ENCODE data around the gene TAOK3. TPM values are rescaled to one million over a fixed set of nuclear protein-coding genes. Genes with fewer than 3 reads are reported as not detected.
"Not testable (repeated sequence)": the region's sequence is repeated elsewhere in the genome, so short reads cannot be mapped to it uniquely, and the experiment has no call there.

Gene TAOK3
- total RNA-seq, result 8.8 and 10.4 TPM in 2 replicates

- peak within 1 kb of the TSS; percentile 83 for H3K4me3 ChIP-seq (ENCODE audit: low read depth, low read length)
- peak; percentile 82 for DNase-seq (ENCODE audit: low read depth)
- no peak for TF ChIP-seq CTCF (conservative IDR thresholded peaks at IDR 0.05; ENCODE audit: low read depth, low read length)
These were observed at the start of gene TAOK3 for GRCh38 chr12:118372541-118373495. TSS of gene TAOK3 (minus strand) at chr12:118372907. CDS start at chr12:118255567, 117,340 bp downstream.

- no peak for TF ChIP-seq CTCF (conservative IDR thresholded peaks at IDR 0.05; ENCODE audit: low read depth, low read length)
- no peak for DNase-seq (ENCODE audit: low read depth)
- H3K4me3 ChIP-seq (ENCODE audit: low read depth, low read length), result no peak overlapping the region
These were observed 48.0 kb upstream of the TAOK3 start for GRCh38 chr12:118420673-118421072.

- TF ChIP-seq CTCF (conservative IDR thresholded peaks at IDR 0.05; ENCODE audit: low read depth, low read length), result no peak
- DNase-seq (ENCODE audit: low read depth), result peak; percentile 13
- H3K4me3 ChIP-seq (ENCODE audit: low read depth, low read length), result no peak overlapping the region
These were observed 45.8 kb upstream of the TAOK3 start for GRCh38 chr12:118418385-118419057.

GRCh38 chr12:118417942-118418341 lies 45.2 kb upstream of the TAOK3 start:
- DNase-seq (ENCODE audit: low read depth), result no peak
- no peak for TF ChIP-seq CTCF (conservative IDR thresholded peaks at IDR 0.05; ENCODE audit: low read depth, low read length)
- H3K4me3 ChIP-seq (ENCODE audit: low read depth, low read length), result no peak overlapping the region

- H3K4me3 ChIP-seq (ENCODE audit: low read depth, low read length), result no peak overlapping the region
- TF ChIP-seq CTCF (conservative IDR thresholded peaks at IDR 0.05; ENCODE audit: low read depth, low read length), result no peak
These were observed 37.1 kb upstream of the TAOK3 start for GRCh38 chr12:118409834-118410233.

GRCh38 chr12:118408241-118408640 lies 35.5 kb upstream of the TAOK3 start:
- DNase-seq (ENCODE audit: low read depth); H3K4me3 ChIP-seq (ENCODE audit: low read depth, low read length): not testable (repeated sequence)

More at GRCh38 chr12:118409834-118410233, 37.1 kb upstream of the TAOK3 start:
- no peak for DNase-seq (ENCODE audit: low read depth)

- TF ChIP-seq CTCF (conservative IDR thresholded peaks at IDR 0.05; ENCODE audit: low read depth, low read length), result peak; percentile 81
- H3K4me3 ChIP-seq (ENCODE audit: low read depth, low read length), result no peak overlapping the region
- DNase-seq (ENCODE audit: low read depth), result peak; percentile 12
These were observed 32.3 kb upstream of the TAOK3 start for GRCh38 chr12:118404876-118405521.

All from epithelial cell of proximal tubule (primary cell).